ENCODE data around the gene GRIP2. TPM values are rescaled to one million over a fixed set of nuclear protein-coding genes. Genes with fewer than 3 reads are reported as not detected.

Gene GRIP2
- total and polyA plus RNA-seq, 2 donors (not counting 3 experiments of a cell fraction or from before 2014, with no cell fraction given) = not detected

DNA sequence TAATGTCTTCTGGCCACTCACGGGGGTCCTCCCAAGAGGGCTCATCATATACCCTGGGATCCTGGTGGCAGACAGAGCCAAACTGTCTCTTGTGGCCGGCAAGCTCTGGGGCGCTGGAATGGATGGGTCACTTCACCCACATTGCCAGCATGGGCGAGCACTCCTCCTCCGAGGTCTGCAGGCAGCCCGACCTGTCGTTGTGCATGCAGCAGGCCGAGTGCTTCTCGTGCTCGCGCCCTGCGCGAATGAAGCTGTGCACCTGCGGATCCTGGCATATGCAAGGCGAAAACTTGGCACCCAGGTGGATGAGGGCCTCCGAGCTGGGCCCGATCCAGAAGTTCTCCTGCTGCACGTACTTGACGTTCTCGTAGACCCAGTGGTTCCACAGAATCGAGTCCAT lies 33.6 kb upstream of the GRIP2 start:
- no peaks in the 10 kb centered on the region for H3K79me2 ChIP-seq (ENCODE audit: control insufficient read depth, insufficient read depth, low read length)
- no peaks in the 10 kb centered on the region for H3K9me1 ChIP-seq (replicated peaks; ENCODE audit: control insufficient read depth, extremely low read depth, insufficient read depth, low read length)
- BruUV-seq (replicated peaks) = no TSS peak
- H3K4me2 ChIP-seq (ENCODE audit: insufficient read depth, low read length) = no peak overlapping the region
- no peaks in the 10 kb centered on the region for H3K9me3 ChIP-seq (replicated peaks; ENCODE audit: control insufficient read depth, insufficient read depth, low read length)
- FAIRE-seq (no peak), DNase-seq (ENCODE audit: low read depth, low spot score) (no peak)
- H3K27ac ChIP-seq (ENCODE audit: insufficient read depth, low read depth, low read length) = no peak overlapping the region
- ChIA-PET POLR2A (no interaction called here), CTCF (no interaction called here)
- no peaks in the 10 kb centered on the region for H3K27me3 ChIP-seq (ENCODE audit: control insufficient read depth in 2 of 2, insufficient read depth in 2 of 2, low read length in 2 of 2)
- dilution Hi-C loops (cut with MboI; ENCODE audit: extremely low pct_ligation_motif_present, low sequenced_read_pairs) (no loop called here), intact Hi-C loops (cut with micrococcal nuclease) (no loop called here)
- H4K20me1 ChIP-seq (replicated peaks; ENCODE audit: control insufficient read depth, extremely low read depth, insufficient read depth, low read length) = no peaks in the 10 kb centered on the region
- no peak overlapping the region for H3K9ac ChIP-seq (replicated peaks; ENCODE audit: extremely low read depth, insufficient read depth, low read length)
- no peak overlapping the region for H3K4me3 ChIP-seq (replicated peaks in 1 of 3; ENCODE audit: insufficient read depth in 1 of 3, low read depth in 1 of 3, low read length in 3 of 3)
- TF ChIP-seq, protein P1, sequence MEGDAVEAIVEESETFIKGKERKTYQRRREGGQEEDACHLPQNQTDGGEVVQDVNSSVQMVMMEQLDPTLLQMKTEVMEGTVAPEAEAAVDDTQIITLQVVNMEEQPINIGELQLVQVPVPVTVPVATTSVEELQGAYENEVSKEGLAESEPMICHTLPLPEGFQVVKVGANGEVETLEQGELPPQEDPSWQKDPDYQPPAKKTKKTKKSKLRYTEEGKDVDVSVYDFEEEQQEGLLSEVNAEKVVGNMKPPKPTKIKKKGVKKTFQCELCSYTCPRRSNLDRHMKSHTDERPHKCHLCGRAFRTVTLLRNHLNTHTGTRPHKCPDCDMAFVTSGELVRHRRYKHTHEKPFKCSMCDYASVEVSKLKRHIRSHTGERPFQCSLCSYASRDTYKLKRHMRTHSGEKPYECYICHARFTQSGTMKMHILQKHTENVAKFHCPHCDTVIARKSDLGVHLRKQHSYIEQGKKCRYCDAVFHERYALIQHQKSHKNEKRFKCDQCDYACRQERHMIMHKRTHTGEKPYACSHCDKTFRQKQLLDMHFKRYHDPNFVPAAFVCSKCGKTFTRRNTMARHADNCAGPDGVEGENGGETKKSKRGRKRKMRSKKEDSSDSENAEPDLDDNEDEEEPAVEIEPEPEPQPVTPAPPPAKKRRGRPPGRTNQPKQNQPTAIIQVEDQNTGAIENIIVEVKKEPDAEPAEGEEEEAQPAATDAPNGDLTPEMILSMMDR (IDR thresholded peaks at IDR 0.05; ENCODE audit: extremely low read depth in 1 of 2, insufficient read depth in 1 of 2, low read depth in 1 of 2, low read length in 2 of 2) = no peak
- TF ChIP-seq POLR2A (IDR thresholded peaks at IDR 0.05; ENCODE audit: low read depth, low read length) (no peak), JUN (IDR thresholded peaks at IDR 0.05; ENCODE audit: borderline replicate concordance, insufficient read depth, insufficient read length, low read depth) (no peak), POLR2AphosphoS5 (IDR thresholded peaks at IDR 0.05; ENCODE audit: insufficient read depth, low read depth, low read length) (no peak), MYC (IDR thresholded peaks at IDR 0.05; ENCODE audit: low read depth, low read length) (no peak), GATA2 (IDR thresholded peaks at IDR 0.05; ENCODE audit: insufficient read depth, insufficient read length, low read depth, low read length) (no peak), EZH2 (IDR thresholded peaks at IDR 0.05; ENCODE audit: borderline replicate concordance, low read depth, low read length, severe bottlenecking) (no peak), FOS (IDR thresholded peaks at IDR 0.05; ENCODE audit: borderline replicate concordance, insufficient read depth, low read length) (no peak)
- TF ChIP-seq, protein P2, sequence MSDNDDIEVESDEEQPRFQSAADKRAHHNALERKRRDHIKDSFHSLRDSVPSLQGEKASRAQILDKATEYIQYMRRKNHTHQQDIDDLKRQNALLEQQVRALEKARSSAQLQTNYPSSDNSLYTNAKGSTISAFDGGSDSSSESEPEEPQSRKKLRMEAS (IDR thresholded peaks at IDR 0.05; ENCODE audit: insufficient read depth, insufficient read length) = no peak
- H2AFZ ChIP-seq (ENCODE audit: low read depth, low read length) = no peak overlapping the region
- no peaks in the 10 kb centered on the region for H3K4me1 ChIP-seq (ENCODE audit: control insufficient read depth, extremely low read depth, insufficient read depth, low read length)
- no peaks in the 10 kb centered on the region for H3K36me3 ChIP-seq (ENCODE audit: control insufficient read depth in 2 of 2, extremely low read depth in 1 of 2, insufficient read depth in 2 of 2, low read length in 2 of 2)

Measured in endothelial cell of umbilical vein (primary cell).